HepG2 (cell line): ENCODE results near the gene NGEF. TPM values are rescaled to one million over a fixed set of nuclear protein-coding genes. Genes with fewer than 3 reads are reported as not detected.

ENCODE experiments used
- ATAC-seq: fragments of 200-7000 bp; cut with Tn5 transposase; 3 replicates; pipeline ENCODE4 v1.9.1; 2020; ENCODE audit warnings: mild to moderate bottlenecking, moderate library complexity
- BruUV-seq: library from RNA; stranded (reverse); fragments of 400-500 nt; replicated peaks from 2 replicates; lab custom pipeline; 2021; lab: Mats Ljungman, UMichigan
- CTCF ChIA-PET: fragments of 300-600 bp; formaldehyde crosslinking; extraction: SDS; loops from one replicate; lab custom pipeline; 2021; ENCODE audit warnings: low total read pairs, inconsistent platforms, low intra/inter-chr PET ratio; lab: Yijun Ruan, JAX
- POLR2A ChIA-PET: fragments of 350-600 bp; sonication (Branson Sonifier 250); formaldehyde crosslinking; loops from one replicate; lab custom pipeline; 2020; ENCODE audit warnings: antibody characterized with exemption, inconsistent platforms; lab: Yijun Ruan, JAX
- DNase-seq: peaks from one replicate; pipeline ENCODE4 v3.0.0-alpha.2; 2015; ENCODE audit warnings: low spot score
- FAIRE-seq: peaks from 3 replicates; lab custom pipeline; 2011; peaks lifted over from hg19 to GRCh38; lab: Jason Lieb, UNC
- H2AFZ ChIP-seq: one replicate; pipeline ENCODE4 v1.6.1; 2011; ENCODE audit warnings: low read length, inconsistent platforms
- H3K27ac ChIP-seq: fragments of 300-600 bp; 3 replicates; pipeline ENCODE4 v1.8.0; 2011; ENCODE audit warnings: mixed run types, mild to moderate bottlenecking, mixed read lengths, low read length, inconsistent platforms; ENCODE audit not compliant: insufficient read depth; ENCODE audit errors: extremely low read length
- H3K27me3 ChIP-seq, 2 experiments: fragments of 200-600 bp in 1 of 2; 2 replicates in 1 of 2; 3 replicates in 1 of 2; pipeline versions ENCODE4 v1.6.0 to v1.8.0; 2011; ENCODE audit warnings: low read length in 2 of 2, mild to moderate bottlenecking in 2 of 2, moderate library complexity in 2 of 2, inconsistent platforms in 1 of 2; ENCODE audit not compliant: insufficient read depth in 2 of 2, control insufficient read depth in 1 of 2
- H3K36me3 ChIP-seq, 2 experiments: fragments of 200-600 bp in 1 of 2; replicated peaks in 1 of 2; 2 replicates in 1 of 2; 3 replicates in 1 of 2; pipeline versions ENCODE4 v1.5.1 to v1.8.0; 2011; ENCODE audit warnings: low read length in 2 of 2, inconsistent platforms in 1 of 2; ENCODE audit not compliant: insufficient read depth in 2 of 2, control insufficient read depth in 1 of 2
- H3K4me1 ChIP-seq: 2 replicates; pipeline ENCODE4 v1.5.1; 2012; ENCODE audit warnings: low read length, inconsistent platforms; ENCODE audit not compliant: insufficient read depth
- H3K4me2 ChIP-seq: 2 replicates; pipeline ENCODE4 v1.6.0; 2011; ENCODE audit warnings: low read depth, low read length, inconsistent platforms
- H3K4me3 ChIP-seq, 3 experiments: fragments of 200-600 bp in 1 of 3; sonication (generic), shearing (Covaris generic) in 1 of 3; replicated peaks in 1 of 3; 2 replicates each; pipeline ENCODE4 v1.5.1; 2011 to 2016; ENCODE audit warnings: low read length in 3 of 3, inconsistent platforms in 2 of 3, low read depth in 2 of 3, mild to moderate bottlenecking in 2 of 3, control low read depth in 1 of 3, mixed read lengths in 1 of 3; ENCODE audit not compliant: insufficient read depth in 1 of 3
- H3K79me2 ChIP-seq: one replicate; pipeline ENCODE4 v1.6.1; 2011; ENCODE audit warnings: low read length, inconsistent platforms; ENCODE audit not compliant: insufficient read depth
- H3K9ac ChIP-seq: 2 replicates; pipeline ENCODE4 v1.6.0; 2011; ENCODE audit warnings: mild to moderate bottlenecking, low read depth, low read length, inconsistent platforms; ENCODE audit not compliant: insufficient read depth
- H3K9me3 ChIP-seq: 2 replicates; pipeline ENCODE4 v1.5.1; 2012; ENCODE audit warnings: mild to moderate bottlenecking, low read length
- H4K20me1 ChIP-seq: 2 replicates; pipeline ENCODE4 v1.6.0; 2011; ENCODE audit warnings: inconsistent platforms, mild to moderate bottlenecking, low read length, moderate library complexity; ENCODE audit not compliant: insufficient read depth
- AKAP8 ChIP-seq: sonication (generic); formaldehyde crosslinking; IDR thresholded peaks from 2 replicates; pipeline ENCODE4 v1.5.1; 2020; ENCODE audit warnings: mild to moderate bottlenecking, missing genetic modification reagents
- CCDC6 ChIP-seq: sonication (generic); formaldehyde crosslinking; IDR thresholded peaks from 2 replicates; pipeline ENCODE4 v1.8.1; 2022; ENCODE audit warnings: mild to moderate bottlenecking, missing genetic modification reagents, moderate library complexity
- CEBPB ChIP-seq: IDR thresholded peaks from 2 replicates; pipeline ENCODE4 v1.6.1; 2011; ENCODE audit warnings: low read depth, low read length, improper control_type of control experiment, borderline replicate concordance
- JUNB ChIP-seq: sonication (generic); formaldehyde crosslinking; IDR thresholded peaks from 2 replicates; pipeline ENCODE4 v1.8.0; 2022; ENCODE audit warnings: missing genetic modification reagents, mild to moderate bottlenecking, borderline replicate concordance
- MTF2 ChIP-seq: sonication (generic); formaldehyde crosslinking; IDR thresholded peaks from 2 replicates; pipeline ENCODE4 v1.5.0; 2020; ENCODE audit warnings: missing genetic modification reagents, borderline replicate concordance
- SKI ChIP-seq: fragments of 450-650 bp; IDR thresholded peaks from one replicate; pipeline ENCODE4 v1.6.1; 2018; ENCODE audit warnings: mild to moderate bottlenecking; ENCODE audit not compliant: partially characterized antibody
- SMC3 ChIP-seq: IDR thresholded peaks from 2 replicates; pipeline ENCODE4 v1.6.1; 2011; ENCODE audit warnings: low read length, improper control_type of control experiment
- TCF7 ChIP-seq: sonication (generic); IDR thresholded peaks from 2 replicates; pipeline ENCODE4 v1.6.1; 2016; ENCODE audit warnings: antibody characterized with exemption, low read depth
- ZC3H4 ChIP-seq: sonication (generic); formaldehyde crosslinking; IDR thresholded peaks from 2 replicates; pipeline ENCODE4 v1.4.0; 2020; ENCODE audit warnings: missing genetic modification reagents, borderline replicate concordance
- ZNF280B ChIP-seq: sonication (generic); formaldehyde crosslinking; IDR thresholded peaks from 2 replicates; pipeline ENCODE4 v1.5.0; 2020; ENCODE audit warnings: missing genetic modification reagents, mild to moderate bottlenecking, borderline replicate concordance
- ZNF318 ChIP-seq: sonication (generic); formaldehyde crosslinking; IDR thresholded peaks from 2 replicates; pipeline ENCODE4 v1.4.0; 2020; ENCODE audit warnings: mild to moderate bottlenecking, missing genetic modification reagents
- ZNF709 ChIP-seq: sonication (generic); formaldehyde crosslinking; IDR thresholded peaks from 2 replicates; pipeline ENCODE4 v1.5.0; 2020; ENCODE audit warnings: mild to moderate bottlenecking, missing genetic modification reagents
- ZSCAN25 ChIP-seq: sonication (generic); formaldehyde crosslinking; IDR thresholded peaks from 2 replicates; pipeline ENCODE4 v1.8.0; 2022; ENCODE audit warnings: mild to moderate bottlenecking, missing genetic modification reagents
- whole genome bisulfite sequencing: methylation state at CpG from one replicate; pipeline ENCODE4 v1.1.6; 2017; ENCODE audit warnings: low lambda C conversion rate; 5-methylcytosine and 5-hydroxymethylcytosine counted together
- in situ Hi-C: cut with HindIII; loops from 2 replicates; pipeline ENCODE4 v1.10.0; 2017; ENCODE audit warnings: low pct_unique_long_range_greater_than_20kb; ENCODE audit not compliant: extremely low pct_ligation_motif_present
- intact Hi-C: fragments of 100-400 bp; cut with micrococcal nuclease; formaldehyde crosslinking; loops from one replicate; pipeline ENCODE4 v1.10.0; 2022; ENCODE audit not compliant: unreplicated experiment
- polyA plus RNA-seq, 8 experiments: library from polyadenylated mRNA; depleted of rRNA in 3 of 8; stranded (reverse) in 7 of 8; unstranded in 1 of 8; fragments of >200 nt; fragmentation: Illumina TruSeq in 4 of 8; extraction: Trizol in 4 of 8; gene quantifications; 2 replicates each; pipeline versions ENCODE4 v1.2.1 to v1.2.3, GENCODE V29; 2011 to 2016; ENCODE audit warnings: low read depth in 4 of 8, missing spikeins in 1 of 8, mixed read lengths in 1 of 8; ENCODE audit not compliant: insufficient read depth in 1 of 8
- total RNA-seq, 5 experiments: library from RNA; depleted of rRNA; stranded (reverse); fragments of >200 nt; fragmentation: Illumina TruSeq; extraction: Trizol; gene quantifications; 2 replicates each; pipeline ENCODE4 v1.2.3, GENCODE V29; 2016; ENCODE audit warnings: low read depth in 1 of 5

NGEF gene
- total and polyA plus RNA-seq, 2 of the 13 experiments (the other 11 are each of a cell fraction or from before 2014, with no cell fraction given): 14.4 to 36.9 TPM

GRCh38 chr2:233048569-233049193, 35.6 kb upstream of the NGEF start:
- peaks cover 7% of the 10 kb centered on the region; the same call in 1 of the 2 replicates for H3K4me1 ChIP-seq
- no peak overlapping the region for H3K9ac ChIP-seq
- no peak for FAIRE-seq

More at GRCh38 chr2:233048569-233049193, 35.6 kb upstream of the NGEF start:
- no peaks in the 10 kb centered on the region for H3K9me3 ChIP-seq
- no peaks in the 10 kb centered on the region for H3K79me2 ChIP-seq
- H4K20me1 ChIP-seq: no peaks in the 10 kb centered on the region
- 36% methylated on average over 10 of the region's 10 CpGs for WGBS
- H3K27ac ChIP-seq: no peak overlapping the region
- no peak overlapping the region for H2AFZ ChIP-seq
- intact Hi-C loops: loop anchor here (5.0 kb wide), 1 partner anchor 514 kb away; no protein-coding TSS in a partner anchor
- in situ Hi-C loops: no loop called here
- no peak overlapping the region for H3K4me2 ChIP-seq
- H3K4me3 ChIP-seq: no peak overlapping the region
- CTCF ChIA-PET: no interaction called here
- POLR2A ChIA-PET: no interaction called here
- ATAC-seq: no peak
- no TSS peak for BruUV-seq
- no peaks in the 10 kb centered on the region for H3K36me3 ChIP-seq
- H3K27me3 ChIP-seq: peaks cover 8 to 69% of the 10 kb centered on the region in 2 experiments; a peak in 4 of 5 replicates
- DNase-seq: no peak
- TF ChIP-seq ZNF709 (CRISPR knock-in tag) (no peak), SMC3 (no peak), SKI (no peak), CEBPB (no peak), MTF2 (CRISPR knock-in tag) (no peak), ZSCAN25 (no peak), ZC3H4 (no peak), ZNF280B (CRISPR knock-in tag) (no peak), TCF7 (no peak), CCDC6 (CRISPR knock-in tag) (no peak), JUNB (CRISPR knock-in tag) (no peak), AKAP8 (CRISPR knock-in tag) (no peak), ZNF318 (CRISPR knock-in tag) (no peak)
- TF ChIP-seq, all 625 proteins: peak for 0
